Loucy (cell line): ENCODE data around the gene CORO2B.

ENCODE experiments used
- H2AFZ ChIP-seq: fragments of 200-600 bp; sonication (generic); 2 replicates; pipeline ENCODE4 v1.6.0; 2016; ENCODE audit warnings: antibody characterized with exemption, mild to moderate bottlenecking, low read length, moderate library complexity
- H3F3A ChIP-seq: fragments of 200-600 bp; 2 replicates; pipeline ENCODE4 v1.6.0; 2016; ENCODE audit warnings: antibody characterized with exemption, low read depth, mild to moderate bottlenecking
- H3K27me3 ChIP-seq: fragments of 200-600 bp; sonication (generic); 2 replicates; pipeline ENCODE4 v1.6.1; 2014; ENCODE audit warnings: low read length, mild to moderate bottlenecking; ENCODE audit not compliant: insufficient read depth, poor library complexity, severe bottlenecking
- H3K36me3 ChIP-seq: fragments of 200-600 bp; sonication (generic); 2 replicates; pipeline ENCODE4 v1.6.1; 2016; ENCODE audit warnings: low read length; ENCODE audit not compliant: insufficient read depth
- H3K4me1 ChIP-seq: fragments of 200-600 bp; sonication (generic); 2 replicates; pipeline ENCODE4 v1.5.1; 2014; ENCODE audit warnings: low read length, mild to moderate bottlenecking; ENCODE audit not compliant: insufficient read depth, poor library complexity, severe bottlenecking
- H3K4me2 ChIP-seq: fragments of 200-600 bp; sonication (generic); 2 replicates; pipeline ENCODE4 v1.6.0; 2014; ENCODE audit warnings: antibody characterized with exemption, low read length, low read depth, mild to moderate bottlenecking; ENCODE audit not compliant: poor library complexity, severe bottlenecking
- H3K4me3 ChIP-seq: fragments of 200-600 bp; sonication (generic); 2 replicates; pipeline ENCODE4 v1.5.1; 2014; ENCODE audit warnings: low read length, mild to moderate bottlenecking, mixed read lengths; ENCODE audit not compliant: poor library complexity, severe bottlenecking
- H3K79me2 ChIP-seq: fragments of 200-600 bp; sonication (generic); 2 replicates; pipeline ENCODE4 v1.6.1; 2014; ENCODE audit warnings: low read length; ENCODE audit not compliant: insufficient read depth
- H3K9ac ChIP-seq: fragments of 200-600 bp; sonication (generic); 2 replicates; pipeline ENCODE4 v1.6.0; 2014; ENCODE audit warnings: mild to moderate bottlenecking, low read depth, low read length, moderate library complexity; ENCODE audit not compliant: poor library complexity, severe bottlenecking
- H3K9me2 ChIP-seq: fragments of 200-600 bp; sonication (generic); replicated peaks from 2 replicates; pipeline ENCODE4 v1.6.1; 2016; ENCODE audit warnings: low read depth, low read length, mixed read lengths
- H3K9me3 ChIP-seq: fragments of 200-600 bp; sonication (generic); 2 replicates; pipeline ENCODE4 v1.6.1; 2014; ENCODE audit warnings: mild to moderate bottlenecking, antibody characterized with exemption, low read length, low read depth; ENCODE audit not compliant: insufficient read depth
- H4K20me1 ChIP-seq: fragments of 200-600 bp; sonication (generic); 2 replicates; pipeline ENCODE4 v1.6.0; 2014; ENCODE audit warnings: antibody characterized with exemption, low read length, mild to moderate bottlenecking; ENCODE audit not compliant: insufficient read depth, poor library complexity, severe bottlenecking
- CTCF ChIP-seq: fragments of 200-600 bp; sonication (generic); conservative IDR thresholded peaks from 2 replicates; pipeline ENCODE4 v1.5.1; 2014; ENCODE audit warnings: mild to moderate bottlenecking, antibody characterized with exemption, low read length
- EZH2phosphoT487 ChIP-seq: fragments of 200-600 bp; IDR thresholded peaks from 2 replicates; pipeline ENCODE4 v1.6.1; 2018; ENCODE audit warnings: antibody characterized with exemption, mild to moderate bottlenecking, moderate library complexity, borderline replicate concordance

Gene CORO2B

GRCh38 chr15:68590721-68591389 is 12.1 kb downstream of the CORO2B start:
- Histone ChIP-seq H3K9ac (no peak overlapping the region), H3K4me2 (no peak overlapping the region), H3K27me3 (no peaks in the 10 kb centered on the region), H4K20me1 (no peaks in the 10 kb centered on the region), H2AFZ (no peak overlapping the region), H3F3A (no peaks in the 10 kb centered on the region), H3K4me1 (no peaks in the 10 kb centered on the region), H3K79me2 (no peaks in the 10 kb centered on the region), H3K36me3 (no peaks in the 10 kb centered on the region), H3K9me2 (no peaks in the 10 kb centered on the region), H3K4me3 (no peak overlapping the region), H3K9me3 (no peaks in the 10 kb centered on the region)
- no peak for TF ChIP-seq CTCF

- Histone ChIP-seq H3K4me3 (no peak overlapping the region), H3K79me2 (no peaks in the 10 kb centered on the region), H3K9me2 (no peaks in the 10 kb centered on the region), H3K4me1 (no peaks in the 10 kb centered on the region), H2AFZ (no peak overlapping the region), H3K4me2 (no peak overlapping the region), H3K9ac (no peak overlapping the region), H4K20me1 (no peaks in the 10 kb centered on the region), H3K36me3 (no peaks in the 10 kb centered on the region), H3K27me3 (no peaks in the 10 kb centered on the region), H3F3A (no peaks in the 10 kb centered on the region), H3K9me3 (no peaks in the 10 kb centered on the region)
- TF ChIP-seq CTCF = no peak
- no peak for TF ChIP-seq EZH2phosphoT487
Observed at GRCh38 chr15:68592054-68592453, 13.3 kb downstream of the CORO2B start.

- TF ChIP-seq CTCF (no peak), EZH2phosphoT487 (no peak)
- Histone ChIP-seq H3K79me2 (no peaks in the 10 kb centered on the region), H3K4me1 (no peaks in the 10 kb centered on the region), H3K27me3 (no peaks in the 10 kb centered on the region), H3K9me3 (no peaks in the 10 kb centered on the region), H4K20me1 (no peaks in the 10 kb centered on the region), H3K36me3 (no peaks in the 10 kb centered on the region), H3F3A (no peaks in the 10 kb centered on the region), H3K4me2 (no peak overlapping the region), H3K9ac (no peak overlapping the region), H2AFZ (no peak overlapping the region), H3K9me2 (no peaks in the 10 kb centered on the region), H3K4me3 (no peak overlapping the region)
Observed at GRCh38 chr15:68592544-68592943, 13.8 kb downstream of the CORO2B start.
